K562 (cell line): ENCODE results near the gene CATSPER4. TPM values are rescaled to one million over a fixed set of nuclear protein-coding genes. Genes with fewer than 3 reads are reported as not detected.
A peak's percentile ranks its signal among the peaks of the same experiment; 100 is the strongest.

Experiments
- ATF2 ChIP-seq: sonication (generic); formaldehyde crosslinking; IDR thresholded peaks from 2 replicates; pipeline ENCODE4 v1.8.1; 2022; ENCODE audit warnings: missing genetic modification reagents
- CREM ChIP-seq: IDR thresholded peaks from 2 replicates; pipeline ENCODE4 v1.6.1; 2014; ENCODE audit warnings: antibody characterized with exemption, low read depth
- GMEB1 ChIP-seq: fragments of 250-450 bp; sonication (Bioruptor Pico); IDR thresholded peaks from 2 replicates; pipeline ENCODE4 v1.4.0; 2020; ENCODE audit warnings: mild to moderate bottlenecking
- HES1 ChIP-seq: fragments of 450-650 bp; IDR thresholded peaks from 2 replicates; pipeline ENCODE4 v1.6.1; 2016; ENCODE audit warnings: low read depth, mild to moderate bottlenecking, moderate library complexity
- KAT7 ChIP-seq: sonication (generic); formaldehyde crosslinking; IDR thresholded peaks from 2 replicates; pipeline ENCODE4 v1.8.0; 2022; ENCODE audit warnings: missing genetic modification reagents, mild to moderate bottlenecking, borderline replicate concordance
- MCM5 ChIP-seq: fragments of 450-650 bp; IDR thresholded peaks from 2 replicates; pipeline ENCODE4 v1.6.1; 2016; ENCODE audit warnings: low read depth
- NR4A1 ChIP-seq, 2 experiments: fragments of 250-450 bp in 1 of 2; fragments of 450-650 bp in 1 of 2; sonication (Bioruptor Pico) in 1 of 2; IDR thresholded peaks; 2 replicates each; pipeline versions ENCODE4 v1.4.0 to v1.6.1; 2016 to 2020; ENCODE audit warnings: mild to moderate bottlenecking in 2 of 2, missing compliant biosample characterization in 1 of 2, missing genetic modification characterization in 1 of 2, moderate library complexity in 1 of 2
- PATZ1 ChIP-seq: fragments of 250-450 bp; sonication (Bioruptor Pico); IDR thresholded peaks from 2 replicates; pipeline ENCODE4 v1.5.0; 2020; ENCODE audit warnings: mild to moderate bottlenecking, borderline replicate concordance
- PCBP1 ChIP-seq: fragments of 200-400 bp; formaldehyde crosslinking; IDR thresholded peaks from 2 replicates; pipeline ENCODE4 v1.6.1; 2018; ENCODE audit warnings: mild to moderate bottlenecking, low read depth, low read length; ENCODE audit not compliant: poor library complexity, severe bottlenecking
- POLR2A ChIP-seq: fragments of 450-650 bp; conservative IDR thresholded peaks from 2 replicates; pipeline ENCODE4 v1.6.1; 2016
- TBL1XR1 ChIP-seq, 2 experiments: IDR thresholded peaks; 2 replicates each; pipeline ENCODE4 v1.6.1; 2012; ENCODE audit warnings: improper control_type of control experiment in 2 of 2, low read length in 2 of 2, mild to moderate bottlenecking in 1 of 2
- ZC3H11A ChIP-seq: IDR thresholded peaks from 2 replicates; pipeline ENCODE4 v1.6.1; 2012; ENCODE audit warnings: low read depth, low read length, improper control_type of control experiment
- ZMIZ1 ChIP-seq, 2 experiments: fragments of 150-350 bp in 1 of 2; IDR thresholded peaks; 2 replicates each; pipeline ENCODE4 v1.6.1; 2012 to 2016; ENCODE audit warnings: low read depth in 2 of 2, low read length in 2 of 2, mild to moderate bottlenecking in 1 of 2, moderate library complexity in 1 of 2
- ZNF408 ChIP-seq: fragments of 250-450 bp; sonication (Bioruptor Pico); IDR thresholded peaks from 2 replicates; pipeline ENCODE4 v1.4.0; 2020; ENCODE audit warnings: low read depth, mild to moderate bottlenecking, moderate library complexity
- ZNF584 ChIP-seq: fragments of 200-800 bp; sonication (Bioruptor generic); IDR thresholded peaks from 2 replicates; pipeline ENCODE4 v1.6.1; 2016; ENCODE audit warnings: low read depth, mild to moderate bottlenecking, missing genetic modification characterization, missing compliant biosample characterization
- polyA plus RNA-seq, 8 experiments: library from polyadenylated mRNA; depleted of rRNA in 4 of 8; stranded (reverse) in 5 of 8; unstranded in 3 of 8; fragments of >200 nt; fragmentation: Nextera tagmentation in 2 of 8; fragmentation: Illumina TruSeq in 1 of 8; extraction: Ambion mirVana in 2 of 8; extraction: Trizol in 1 of 8; gene quantifications; 2 replicates each; pipeline versions ENCODE4 v1.2.1 to v1.2.3, GENCODE V29; 2011 to 2014; ENCODE audit warnings: inconsistent platforms in 1 of 8, missing spikeins in 1 of 8
- total RNA-seq, 7 experiments: library from RNA; depleted of rRNA in 6 of 7; stranded (reverse); fragments of >200 nt in 6 of 7; fragmentation: Illumina TruSeq in 2 of 7; extraction: Trizol in 2 of 7; gene quantifications; 2 replicates each; pipeline versions ENCODE4 v1.2.1 to v1.2.3, GENCODE V29; 2011 to 2021; ENCODE audit warnings: low replicate concordance in 1 of 7

Gene CATSPER4
- total and polyA plus RNA-seq, 9 of the 15 experiments (the other 6 are each of a cell fraction or from before 2014, with no cell fraction given): 0.04 to 0.13 TPM; not detected in 7

- no peak for TF ChIP-seq HES1
- TF ChIP-seq ZNF584 (CRISPR knock-in tag): no peak
- TF ChIP-seq GMEB1 (CRISPR knock-in tag): peak; percentile 72
- no peak for TF ChIP-seq NR4A1 (CRISPR knock-in tag; IDR thresholded peaks at IDR 0.05)
- 0 out of 2 replicates have a peak, but pooled peaks have one; percentile 65 for TF ChIP-seq NR4A1 (tag; IDR thresholded peaks at IDR 0.05)
- no peak for TF ChIP-seq ZNF408 (CRISPR knock-in tag)
- TF ChIP-seq PCBP1: peak; percentile 81
- peak; percentile 88 for TF ChIP-seq ZC3H11A
- peak; percentile 100 for TF ChIP-seq ATF2 (CRISPR knock-in tag)
- peak; percentile 98; the same call in 1 of the 2 replicates for TF ChIP-seq KAT7 (CRISPR knock-in tag)
- TF ChIP-seq CREM: peak; percentile 100
- TF ChIP-seq TBL1XR1 (IDR thresholded peaks at IDR 0.05; ENCODE audit: low read length in 2 of 2): peak; percentile 12 to 98; a peak in 2 of 4 replicates
- 0 out of 4 replicates have a peak, but pooled peaks of 1 of the 2 experiments have one; percentile 33 for TF ChIP-seq ZMIZ1 (IDR thresholded peaks at IDR 0.05; ENCODE audit: low read depth in 2 of 2, low read length in 2 of 2)
- peak; percentile 93 for TF ChIP-seq POLR2A
- TF ChIP-seq MCM5: no peak
- TF ChIP-seq PATZ1 (CRISPR knock-in tag): no peak
Observed at GRCh38 chr1:26169669-26170471, 20.5 kb upstream of the CATSPER4 start, which contains the start of gene ZNF593 (continued).
